Erythroblast (primary cell): ENCODE data around the gene NPLOC4.
"Not testable (repeated sequence)": the region's sequence is repeated elsewhere in the genome, so short reads cannot be mapped to it uniquely, and the experiment has no call there.

Experiments
- DNase-seq, 2 experiments: peaks; one replicate each; lab custom pipeline; 2025; lab: John Stamatoyannopoulos, UW
- GATA1 ChIP-seq: IDR thresholded peaks from 2 replicates; pipeline ENCODE4 v1.6.1; 2011; ENCODE audit warnings: low read depth, mild to moderate bottlenecking, control low read depth, low read length, moderate library complexity
- POLR2A ChIP-seq: IDR thresholded peaks from 2 replicates; pipeline ENCODE4 v1.6.1; 2011; ENCODE audit warnings: mild to moderate bottlenecking, low read length

Gene NPLOC4

DNA sequence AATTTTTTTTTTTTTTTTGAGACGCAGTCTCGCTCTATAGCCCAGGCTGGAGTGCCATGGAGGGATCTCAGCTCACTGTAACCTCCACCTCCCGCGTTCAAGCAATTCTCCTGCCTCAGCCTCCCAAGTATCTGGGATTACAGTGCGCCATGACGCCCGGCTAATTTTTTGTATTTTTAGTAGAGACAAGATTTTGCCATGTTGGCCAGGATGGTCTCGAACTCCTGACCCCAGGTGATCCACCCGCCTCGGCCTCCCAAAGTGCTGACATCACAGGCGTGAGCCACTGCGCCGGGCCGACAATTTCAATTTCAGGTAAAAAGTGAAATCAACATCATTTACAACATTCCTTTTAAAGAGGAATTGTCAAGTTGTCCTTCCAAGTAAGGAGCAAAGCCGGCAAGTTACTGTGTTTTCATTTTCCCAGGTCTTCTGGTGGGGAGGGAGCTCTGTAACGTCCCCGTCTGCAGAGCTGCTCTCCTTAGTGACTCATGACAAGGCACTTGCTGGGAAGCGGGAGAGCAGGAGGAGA is 873 bp downstream of the NPLOC4 start:
- DNase-seq: peak; percentile 61 to 75
- TF ChIP-seq POLR2A (no peak), GATA1 (no peak)

- DNase-seq: no peak
- TF ChIP-seq POLR2A: no peak
- no peak for TF ChIP-seq GATA1
These were observed 1.5 kb downstream of the NPLOC4 start for GRCh38 chr17:81635431-81635830.

- TF ChIP-seq POLR2A: no peak
- no peak for TF ChIP-seq GATA1
- DNase-seq: no peak
These were observed 5.4 kb downstream of the NPLOC4 start for GRCh38 chr17:81631482-81631881.

DNA sequence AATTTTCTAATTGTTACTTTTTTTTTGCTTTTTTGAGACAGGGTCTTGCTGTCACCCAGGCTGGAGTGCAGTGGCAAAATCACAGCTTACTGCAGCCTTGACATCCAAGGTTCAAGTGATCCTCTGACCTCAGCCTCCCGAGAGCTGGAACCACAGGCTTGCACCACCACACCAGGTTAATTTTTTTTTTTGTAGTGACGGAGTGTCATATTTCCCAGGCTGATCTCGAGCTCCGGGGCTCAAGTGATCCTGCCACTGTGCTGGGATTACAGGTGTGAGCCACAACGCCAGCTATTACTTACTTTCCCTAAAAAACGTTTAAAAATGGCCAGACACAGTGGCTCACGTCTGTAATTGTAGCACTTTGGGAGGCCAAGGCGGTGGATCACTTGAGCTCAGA is 6.6 kb downstream of the NPLOC4 start:
- no peak for TF ChIP-seq GATA1
- no peak for TF ChIP-seq POLR2A
- no peak for DNase-seq

DNA sequence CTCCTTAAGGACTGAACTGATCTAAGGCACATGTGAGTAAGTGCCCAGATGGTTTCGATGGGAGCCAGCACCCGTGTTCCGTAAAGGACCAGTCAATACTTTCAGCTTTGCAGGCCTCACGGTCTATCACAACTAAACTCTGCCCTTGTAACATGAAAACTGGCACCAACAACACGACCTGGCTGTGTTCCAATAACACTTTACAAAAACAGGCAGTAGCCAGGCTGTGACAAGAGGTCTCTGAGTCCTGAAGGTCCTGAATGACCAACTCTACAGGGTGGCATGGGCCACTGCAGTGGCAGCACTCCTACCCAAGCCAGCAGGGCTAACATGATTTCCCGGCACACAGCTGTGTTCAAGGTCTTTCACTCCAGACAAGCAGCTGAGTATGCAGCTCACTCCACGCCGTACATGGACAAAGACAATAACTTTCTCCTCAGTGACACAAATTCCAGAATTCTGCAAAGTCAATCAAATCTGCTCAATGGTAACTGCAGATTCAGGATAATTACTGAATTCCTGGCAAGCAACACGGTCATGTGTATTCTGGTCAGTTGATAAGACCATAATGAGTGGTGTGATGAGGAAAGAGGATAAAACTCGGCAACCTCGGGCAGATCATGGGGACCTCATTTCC is 15.3 kb downstream of the NPLOC4 start:
- TF ChIP-seq GATA1: no peak
- TF ChIP-seq POLR2A: no peak
- no peak for DNase-seq

- not testable (repeated sequence) for DNase-seq
These were observed 18.6 kb downstream of the NPLOC4 start for GRCh38 chr17:81618307-81618706.

GRCh38 chr17:81616877-81617276 is 20.0 kb downstream of the NPLOC4 start:
- TF ChIP-seq GATA1: no peak
- TF ChIP-seq POLR2A: no peak
- no peak for DNase-seq

- TF ChIP-seq GATA1 (no peak), POLR2A (no peak)
- DNase-seq: no peak
These were observed 21.4 kb downstream of the NPLOC4 start for GRCh38 chr17:81615401-81615930.

GRCh38 chr17:81612172-81612970 is 24.5 kb downstream of the NPLOC4 start:
- DNase-seq: no peak
- TF ChIP-seq POLR2A (no peak), GATA1 (no peak)

DNA sequence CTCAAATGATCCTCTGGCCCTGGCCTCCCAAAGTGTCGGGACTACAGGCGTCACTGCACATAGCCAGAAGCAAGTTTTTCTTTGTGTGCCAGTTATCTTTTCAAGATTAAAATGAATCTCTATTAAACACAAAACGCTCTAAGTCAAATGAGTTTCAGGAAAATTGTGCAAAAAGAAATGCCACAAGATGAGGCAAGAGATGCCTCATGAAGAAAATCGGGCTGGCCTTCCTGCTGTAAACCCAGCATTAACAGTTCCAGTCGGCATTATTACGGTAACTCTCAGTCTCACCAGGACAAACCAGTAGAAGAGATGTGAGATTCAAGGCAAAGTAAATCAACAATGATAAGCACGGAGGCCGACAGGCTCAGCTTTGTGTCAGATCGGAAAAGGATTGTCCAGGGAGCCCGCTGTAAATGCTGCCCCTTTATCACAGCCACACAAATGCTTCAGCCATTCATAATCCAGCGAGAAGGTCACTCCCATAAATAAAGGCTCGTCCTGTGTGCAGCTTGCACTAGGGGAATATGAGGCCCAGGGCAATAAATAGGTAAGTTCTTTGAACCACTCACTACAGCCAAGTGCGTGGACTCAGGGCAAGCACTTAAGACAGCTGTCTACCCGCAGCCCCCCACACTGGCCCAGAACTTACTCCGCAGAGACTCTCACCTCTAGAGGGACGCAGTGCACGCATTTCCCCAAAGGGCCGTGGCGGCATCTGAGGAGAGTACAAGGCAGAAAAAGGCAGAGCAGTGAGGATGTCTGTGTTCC is 27.2 kb downstream of the NPLOC4 start:
- TF ChIP-seq POLR2A: no peak
- TF ChIP-seq GATA1: no peak
- no peak for DNase-seq

DNA sequence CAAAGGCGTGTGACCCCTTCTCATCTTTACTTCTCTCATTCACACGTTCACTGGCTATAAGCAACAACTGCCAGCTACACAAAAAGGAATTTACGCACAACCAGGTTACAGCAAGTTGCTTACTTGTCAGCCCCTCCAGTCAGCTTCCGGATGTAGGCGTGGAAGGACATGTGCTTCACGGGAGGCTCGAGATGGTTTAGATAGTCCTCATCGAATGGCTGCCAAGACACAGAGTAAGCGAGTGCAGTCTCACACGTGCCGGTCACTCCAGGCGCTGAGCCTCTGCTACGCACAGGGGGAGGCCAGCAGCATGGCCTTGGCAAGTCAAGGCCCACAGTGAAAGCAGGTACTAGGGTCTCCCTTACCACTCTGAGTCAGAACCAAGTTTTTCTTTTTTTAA is 28.3 kb downstream of the NPLOC4 start:
- TF ChIP-seq GATA1: no peak
- no peak for TF ChIP-seq POLR2A
- no peak for DNase-seq

- DNase-seq: no peak
- TF ChIP-seq POLR2A (no peak), GATA1 (no peak)
These were observed 28.8 kb downstream of the NPLOC4 start for GRCh38 chr17:81608082-81608481.

- DNase-seq: no peak
- no peak for TF ChIP-seq POLR2A
- no peak for TF ChIP-seq GATA1
These were observed 29.5 kb downstream of the NPLOC4 start for GRCh38 chr17:81607431-81607830.
